Lower leg skin (tissue), 4 donors: Measurements from ENCODE around the gene ARHGAP29. TPM values are rescaled to one million over a fixed set of nuclear protein-coding genes. Genes with fewer than 3 reads are reported as not detected.
A peak's percentile ranks its signal among the peaks of the same experiment; 100 is the strongest.

Experiments used
- DNase-seq, 2 donors: peaks; one replicate each; pipeline ENCODE4 v3.0.0-alpha.2; 2019; ENCODE audit warnings: low spot score in 2 of 2
- H3K4me3 ChIP-seq: fragments of 200-600 bp; sonication (generic); 2 replicates; pipeline ENCODE4 v1.5.1; 2017; ENCODE audit warnings: mild to moderate bottlenecking, low read depth; ENCODE audit not compliant: poor library complexity, severe bottlenecking
- POLR2A ChIP-seq, 2 donors: fragments of 450-650 bp; IDR thresholded peaks; one replicate each; pipeline ENCODE4 v1.6.1; 2016 to 2017; ENCODE audit warnings: antibody characterized with exemption in 2 of 2, mild to moderate bottlenecking in 1 of 2, moderate library complexity in 1 of 2
- WGBS, 2 donors: methylation state at CpG; one replicate each; pipeline ENCODE4 v1.1.5; 2018; 5-methylcytosine and 5-hydroxymethylcytosine counted together
- intact Hi-C: fragments of 100-400 bp; cut with DNase I; formaldehyde crosslinking; loops from one replicate; pipeline ENCODE4 v1.15.0; 2023; ENCODE audit warnings: low total_unique reads
- total RNA-seq, 4 donors: library from RNA; depleted of rRNA; stranded (reverse); fragments of >200 nt; gene quantifications; one replicate each; pipeline ENCODE4 v1.1.0, GENCODE V29; 2016
- TF ChIP-seq, protein P1 (sequence below), 3 donors: fragments of 450-650 bp; IDR thresholded peaks; one replicate each; pipeline ENCODE4 v1.5.1; 2016; ENCODE audit warnings: antibody characterized with exemption in 3 of 3, mild to moderate bottlenecking in 3 of 3, moderate library complexity in 2 of 3

Gene ARHGAP29
- total RNA-seq, 4 donors from 2014 or later, result 30.1 to 49.5 (median 33.9) TPM

DNA sequence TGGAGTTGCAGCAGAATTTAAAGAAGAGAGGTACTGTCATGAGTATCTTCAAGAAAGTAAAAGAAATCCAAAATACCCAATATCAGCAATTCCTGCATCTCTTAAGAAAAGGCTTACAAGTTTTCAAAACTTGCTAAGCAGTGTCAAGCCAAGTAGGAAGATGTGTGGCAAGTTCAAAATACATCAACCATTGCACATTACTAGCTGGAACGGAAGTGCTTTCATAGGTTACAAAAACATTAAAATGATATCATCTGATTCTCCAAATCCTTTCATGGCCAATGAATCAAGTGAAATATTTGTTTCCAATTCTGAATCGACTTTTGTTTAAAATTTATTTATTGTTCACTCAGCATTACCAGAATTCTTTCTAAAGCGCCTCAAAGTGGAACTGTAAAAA lies 110.7 kb downstream of the ARHGAP29 start:
- no peak for TF ChIP-seq POLR2A (IDR thresholded peaks at IDR 0.05)
- TF ChIP-seq, protein P1, sequence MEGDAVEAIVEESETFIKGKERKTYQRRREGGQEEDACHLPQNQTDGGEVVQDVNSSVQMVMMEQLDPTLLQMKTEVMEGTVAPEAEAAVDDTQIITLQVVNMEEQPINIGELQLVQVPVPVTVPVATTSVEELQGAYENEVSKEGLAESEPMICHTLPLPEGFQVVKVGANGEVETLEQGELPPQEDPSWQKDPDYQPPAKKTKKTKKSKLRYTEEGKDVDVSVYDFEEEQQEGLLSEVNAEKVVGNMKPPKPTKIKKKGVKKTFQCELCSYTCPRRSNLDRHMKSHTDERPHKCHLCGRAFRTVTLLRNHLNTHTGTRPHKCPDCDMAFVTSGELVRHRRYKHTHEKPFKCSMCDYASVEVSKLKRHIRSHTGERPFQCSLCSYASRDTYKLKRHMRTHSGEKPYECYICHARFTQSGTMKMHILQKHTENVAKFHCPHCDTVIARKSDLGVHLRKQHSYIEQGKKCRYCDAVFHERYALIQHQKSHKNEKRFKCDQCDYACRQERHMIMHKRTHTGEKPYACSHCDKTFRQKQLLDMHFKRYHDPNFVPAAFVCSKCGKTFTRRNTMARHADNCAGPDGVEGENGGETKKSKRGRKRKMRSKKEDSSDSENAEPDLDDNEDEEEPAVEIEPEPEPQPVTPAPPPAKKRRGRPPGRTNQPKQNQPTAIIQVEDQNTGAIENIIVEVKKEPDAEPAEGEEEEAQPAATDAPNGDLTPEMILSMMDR (IDR thresholded peaks at IDR 0.05), result no peak

DNA sequence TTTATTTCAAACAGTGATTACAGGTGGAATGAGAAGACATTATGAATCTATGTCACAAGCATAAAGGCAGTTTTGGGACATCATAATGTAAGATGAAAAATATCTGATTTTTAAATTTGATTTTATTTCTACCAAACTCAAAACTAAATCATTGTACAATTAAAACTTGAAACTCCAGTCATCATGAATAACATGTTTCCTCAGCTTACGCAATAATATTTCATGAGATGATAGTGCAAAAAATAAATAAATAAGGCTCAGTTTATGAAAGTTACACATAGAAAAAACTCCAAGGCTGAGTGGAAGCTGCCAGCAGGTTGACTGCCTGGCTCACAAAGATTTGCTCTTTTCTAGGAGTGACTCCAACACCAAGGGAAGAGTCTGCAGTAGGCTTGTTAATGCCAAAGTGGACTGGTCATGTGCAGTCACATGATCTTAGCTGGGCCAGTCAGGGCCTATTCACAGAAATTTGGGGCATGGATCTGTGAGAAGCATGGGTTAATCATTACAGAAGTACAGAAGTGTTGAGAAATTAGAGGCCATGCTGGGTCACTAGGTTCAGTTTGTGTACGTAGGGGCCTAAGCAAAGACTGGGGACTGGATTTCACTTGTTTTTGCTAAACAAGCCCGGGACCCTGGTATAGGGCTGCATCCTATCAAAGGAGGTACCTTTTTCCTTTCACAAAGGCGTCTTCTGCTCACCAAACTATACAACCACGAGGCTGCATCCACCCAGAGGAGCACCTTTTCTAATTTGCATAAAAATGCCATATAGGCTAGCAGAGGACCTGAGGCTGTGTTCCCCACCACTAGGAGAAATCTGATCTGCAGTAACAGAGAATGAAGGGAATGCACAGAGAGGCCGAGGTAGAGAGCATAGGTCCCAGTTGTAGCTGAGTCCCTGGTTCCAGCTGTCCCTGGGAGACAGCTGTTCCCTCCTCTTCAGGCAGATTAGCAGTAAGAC lies 111.6 kb downstream of the ARHGAP29 start:
- DNase-seq, result no peak
- H3K4me3 ChIP-seq, result no peak overlapping the region
- WGBS, 2 donors, result 80 to 84% methylated on average over 6 of the region's 6 CpGs
- intact Hi-C loops, result no loop called here
- TF ChIP-seq POLR2A (IDR thresholded peaks at IDR 0.05), result no peak
- TF ChIP-seq, protein P1 (IDR thresholded peaks at IDR 0.05), result no peak

More for the DNA sequence above, 110.7 kb downstream of the ARHGAP29 start:
- no peak overlapping the region for H3K4me3 ChIP-seq
- 68% methylated on average over 3 of the region's 3 CpGs for WGBS, 2 donors
- no peak for DNase-seq
- intact Hi-C loops, result no loop called here

DNA sequence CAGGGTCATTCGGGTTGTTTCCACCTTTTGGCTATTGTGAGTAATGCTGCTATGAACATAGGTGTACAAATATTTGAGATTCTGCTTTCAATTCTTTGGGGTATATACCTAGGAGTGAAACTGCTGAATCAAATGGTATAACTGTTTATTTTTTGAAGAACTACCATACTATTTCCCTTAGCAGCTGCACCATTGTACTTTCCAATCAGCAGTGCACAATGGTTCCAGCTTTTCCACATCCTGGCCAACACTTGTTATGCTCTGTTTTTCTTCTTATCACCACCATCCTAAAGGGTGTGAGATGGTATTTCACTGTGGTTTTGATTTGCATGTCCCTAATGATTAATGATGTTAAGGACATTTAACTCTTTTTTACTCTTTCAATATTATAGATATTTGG lies 112.8 kb downstream of the ARHGAP29 start:
- intact Hi-C loops, result no loop called here

DNA sequence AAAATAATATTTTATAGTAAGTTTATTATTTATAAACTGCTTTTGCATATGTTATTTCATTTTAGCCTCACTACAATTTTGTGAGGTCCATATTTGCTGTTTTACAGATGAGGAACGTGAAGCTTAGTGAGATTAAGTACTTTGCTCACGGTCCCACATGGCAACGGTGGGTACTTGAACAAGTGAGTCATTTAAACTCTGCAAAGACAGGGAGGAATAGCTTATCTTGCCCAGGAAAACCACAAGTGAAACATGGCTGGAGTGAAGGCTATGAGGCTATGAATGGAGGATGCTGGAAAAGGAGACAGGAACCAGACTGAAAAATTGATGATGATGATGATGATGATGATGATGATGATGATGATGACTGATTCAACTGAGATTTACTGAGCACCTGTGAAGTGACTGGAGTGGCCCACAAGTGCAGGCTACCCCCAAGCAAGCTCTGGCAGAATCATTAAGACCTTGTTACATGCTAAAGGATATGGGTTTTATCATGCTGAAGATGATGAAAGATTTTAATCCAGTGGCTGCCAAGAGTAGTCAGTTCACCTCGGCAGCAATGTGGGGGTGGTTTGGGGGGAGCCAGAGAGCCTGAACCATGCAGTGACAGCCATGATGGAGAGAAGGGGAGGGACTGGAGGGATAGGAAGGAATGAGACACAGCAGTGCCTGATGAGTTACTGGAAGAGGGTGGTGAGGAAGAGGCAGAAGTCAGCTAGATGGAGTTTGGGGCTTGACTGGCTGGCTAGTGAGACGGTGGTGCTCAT lies 115.0 kb downstream of the ARHGAP29 start:
- TF ChIP-seq, protein P1 (IDR thresholded peaks at IDR 0.05), result no peak
- no peak for TF ChIP-seq POLR2A (IDR thresholded peaks at IDR 0.05)
- peak in 1 of 2 donors; percentile 23 for DNase-seq
- 75 to 76% methylated on average over 5 of the region's 5 CpGs for WGBS, 2 donors
- intact Hi-C loops, result no loop called here
- no peak overlapping the region for H3K4me3 ChIP-seq

More for the DNA sequence above, 112.8 kb downstream of the ARHGAP29 start:
- WGBS, 2 donors, result 93 to 97% methylated on average over 1 of the region's 1 CpG
- TF ChIP-seq POLR2A (IDR thresholded peaks at IDR 0.05), result no peak
- TF ChIP-seq, protein P1 (IDR thresholded peaks at IDR 0.05), result no peak
- DNase-seq, result no peak
- no peak overlapping the region for H3K4me3 ChIP-seq

Other genes with a start within 250 kb of the ARHGAP29 start
- 1 to 10 TPM in 3 of 4 donors, under 1 TPM in 1; 0.46 to 5.3 (median 3.8) TPM for gene ABCA4, start 116.4 kb downstream of the ARHGAP29 start, total RNA-seq
- gene ABCD3, start 180.8 kb upstream of the ARHGAP29 start, total RNA-seq, result 10 to 100 TPM; 31.3 to 46.6 (median 41.8) TPM